ENCODE measurements around the gene ZG16.

- no peak for TF ChIP-seq EZH2 (IDR thresholded peaks at IDR 0.05; ENCODE audit: borderline replicate concordance, low read length)
- peak; percentile 77 for TF ChIP-seq CTCF (IDR thresholded peaks at IDR 0.05; ENCODE audit: low read length)
These were observed 12.3 kb downstream of the ZG16 start, which contains the start of gene KIF22 for GRCh38 chr16:29790183-29790948.

Data from OCI-LY1 (cell line).